Trophoblast cell (in vitro differentiated cells and primary cell): ENCODE results near the gene DCTN1.

ENCODE experiments used
- DNase-seq, 2 donors: peaks; one replicate each; pipeline ENCODE4 v3.0.0-alpha.2; 2016
- H2AFZ ChIP-seq: 2 replicates; pipeline ENCODE4 v1.6.1; 2013; ENCODE audit warnings: low read length, moderate library complexity, mild to moderate bottlenecking; ENCODE audit not compliant: insufficient read depth, poor library complexity
- H2AK5ac ChIP-seq: 2 replicates; pipeline ENCODE4 v1.6.1; 2013; ENCODE audit warnings: mild to moderate bottlenecking, low read length
- H2BK120ac ChIP-seq: 2 replicates; pipeline ENCODE4 v1.6.1; 2013; ENCODE audit warnings: low read length, mild to moderate bottlenecking, moderate library complexity; ENCODE audit not compliant: insufficient read depth, poor library complexity
- H2BK12ac ChIP-seq: 2 replicates; pipeline ENCODE4 v1.6.1; 2013; ENCODE audit warnings: mild to moderate bottlenecking, low read length, moderate library complexity
- H2BK5ac ChIP-seq: 2 replicates; pipeline ENCODE4 v1.6.1; 2013; ENCODE audit warnings: low read length, low read depth, moderate library complexity, mild to moderate bottlenecking; ENCODE audit not compliant: poor library complexity
- H3K14ac ChIP-seq: 2 replicates; pipeline ENCODE4 v1.6.1; 2013; ENCODE audit warnings: mild to moderate bottlenecking, low read length
- H3K18ac ChIP-seq: 2 replicates; pipeline ENCODE4 v1.6.1; 2013; ENCODE audit warnings: mild to moderate bottlenecking, low read length
- H3K23ac ChIP-seq: 2 replicates; pipeline ENCODE4 v1.6.1; 2013; ENCODE audit warnings: low read length
- H3K27ac ChIP-seq: 2 replicates; pipeline ENCODE4 v1.5.1; 2013; ENCODE audit warnings: low read depth, mild to moderate bottlenecking, inconsistent platforms, low read length, moderate library complexity
- H3K27me3 ChIP-seq: 2 replicates; pipeline ENCODE4 v1.6.1; 2013; ENCODE audit warnings: inconsistent platforms, mild to moderate bottlenecking, low read length, moderate library complexity; ENCODE audit not compliant: insufficient read depth
- H3K36me3 ChIP-seq, 2 experiments: 1 replicate in 1 of 2; 2 replicates in 1 of 2; pipeline ENCODE4 v1.6.1; 2013; ENCODE audit warnings: low read length in 2 of 2, mild to moderate bottlenecking in 2 of 2, moderate library complexity in 1 of 2; ENCODE audit not compliant: insufficient read depth in 2 of 2, control insufficient read depth in 1 of 2
- H3K4ac ChIP-seq: 2 replicates; pipeline ENCODE4 v1.6.1; 2013; ENCODE audit warnings: low read depth, mild to moderate bottlenecking, low read length, moderate library complexity
- H3K4me1 ChIP-seq, 2 experiments: 1 replicate in 1 of 2; 2 replicates in 1 of 2; pipeline ENCODE4 v1.6.1; 2013; ENCODE audit warnings: low read length in 2 of 2, mild to moderate bottlenecking in 2 of 2, moderate library complexity in 1 of 2; ENCODE audit not compliant: insufficient read depth in 2 of 2, control insufficient read depth in 1 of 2
- H3K4me2 ChIP-seq: 2 replicates; pipeline ENCODE4 v1.6.1; 2013; ENCODE audit warnings: inconsistent platforms, mild to moderate bottlenecking, low read length, moderate library complexity
- H3K4me3 ChIP-seq: 2 replicates; pipeline ENCODE4 v1.5.1; 2013; ENCODE audit warnings: mild to moderate bottlenecking, low read depth, low read length, inconsistent platforms
- H3K79me1 ChIP-seq: one replicate; pipeline ENCODE4 v1.6.1; 2013; ENCODE audit warnings: low read length
- H3K79me2 ChIP-seq: 2 replicates; pipeline ENCODE4 v1.6.1; 2013; ENCODE audit warnings: low read length, mild to moderate bottlenecking; ENCODE audit not compliant: control insufficient read depth, insufficient read depth, poor library complexity
- H3K9ac ChIP-seq: 2 replicates; pipeline ENCODE4 v1.6.1; 2013; ENCODE audit warnings: mild to moderate bottlenecking, low read length
- H3K9me3 ChIP-seq: 2 replicates; pipeline ENCODE4 v1.6.1; 2013; ENCODE audit warnings: low read depth, mild to moderate bottlenecking, control low read depth, inconsistent platforms, low read length; ENCODE audit not compliant: insufficient read depth
- H4K12ac ChIP-seq: 2 replicates; pipeline ENCODE4 v1.6.1; 2013; ENCODE audit warnings: low read depth, mild to moderate bottlenecking, low read length, moderate library complexity
- H4K8ac ChIP-seq: 2 replicates; pipeline ENCODE4 v1.6.1; 2013; ENCODE audit warnings: low read depth, mild to moderate bottlenecking, low read length, moderate library complexity
- H4K91ac ChIP-seq: one replicate; pipeline ENCODE4 v1.6.1; 2013; ENCODE audit warnings: low read depth, mild to moderate bottlenecking, low read length, moderate library complexity
- whole genome bisulfite sequencing: extraction: QIAGEN DNeasy Blood & Tissue Kit; methylation state at CpG from one replicate; pipeline ENCODE4 v1.1.7; 2013; ENCODE audit warnings: missing lambda C conversion rate; ENCODE audit not compliant: insufficient read length, insufficient coverage; ENCODE audit errors: extremely low coverage; 5-methylcytosine and 5-hydroxymethylcytosine counted together

Gene DCTN1

DNA sequence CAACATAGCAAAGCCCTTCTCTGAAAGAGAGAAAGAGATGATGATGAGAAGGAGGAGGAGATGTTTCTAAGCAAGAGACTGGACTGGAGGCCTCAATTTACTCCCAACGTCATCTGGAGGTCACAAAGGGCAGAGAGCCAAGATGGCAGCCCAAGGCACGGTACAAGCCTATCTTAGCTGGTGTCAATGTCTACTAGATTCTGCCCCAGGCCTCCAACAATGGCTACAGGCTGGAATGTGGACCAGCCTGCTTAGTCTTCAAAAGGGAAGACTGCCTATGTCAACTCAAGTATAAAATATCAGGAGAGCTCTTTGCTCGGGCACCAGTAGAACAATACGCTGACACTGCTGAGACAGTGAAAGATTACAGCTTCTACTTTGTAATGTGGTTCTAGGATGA is 30.2 kb downstream of the DCTN1 start:
- H3K23ac ChIP-seq, result no peak overlapping the region
- no peak overlapping the region for H3K18ac ChIP-seq
- peak; percentile 63 to 75 for DNase-seq
- no peak overlapping the region for H3K4ac ChIP-seq
- H4K12ac ChIP-seq, result no peak overlapping the region
- H3K9me3 ChIP-seq, result peaks cover 2% of the 10 kb centered on the region
- no peak overlapping the region for H3K9ac ChIP-seq
- WGBS, result no CpG with 5 or more reads among the region's 4 CpGs
- H3K27me3 ChIP-seq, result no peaks in the 10 kb centered on the region
- no peak overlapping the region for H3K4me3 ChIP-seq
- H3K27ac ChIP-seq, result no peak overlapping the region
- H2BK120ac ChIP-seq, result no peak overlapping the region
- H3K79me2 ChIP-seq, result no peaks in the 10 kb centered on the region
- no peak overlapping the region for H3K14ac ChIP-seq
- no peak overlapping the region for H3K4me2 ChIP-seq
- H3K36me3 ChIP-seq, result peaks cover 0 to 3% of the 10 kb centered on the region in 2 experiments
- H3K79me1 ChIP-seq, result no peaks in the 10 kb centered on the region
- no peak overlapping the region for H2AK5ac ChIP-seq
- H2BK5ac ChIP-seq, result no peak overlapping the region
- H2BK12ac ChIP-seq, result no peak overlapping the region
- H2AFZ ChIP-seq, result no peak overlapping the region
- peaks cover 0 to 6% of the 10 kb centered on the region in 2 experiments for H3K4me1 ChIP-seq
- no peak overlapping the region for H4K91ac ChIP-seq
- H4K8ac ChIP-seq, result no peak overlapping the region

DNA sequence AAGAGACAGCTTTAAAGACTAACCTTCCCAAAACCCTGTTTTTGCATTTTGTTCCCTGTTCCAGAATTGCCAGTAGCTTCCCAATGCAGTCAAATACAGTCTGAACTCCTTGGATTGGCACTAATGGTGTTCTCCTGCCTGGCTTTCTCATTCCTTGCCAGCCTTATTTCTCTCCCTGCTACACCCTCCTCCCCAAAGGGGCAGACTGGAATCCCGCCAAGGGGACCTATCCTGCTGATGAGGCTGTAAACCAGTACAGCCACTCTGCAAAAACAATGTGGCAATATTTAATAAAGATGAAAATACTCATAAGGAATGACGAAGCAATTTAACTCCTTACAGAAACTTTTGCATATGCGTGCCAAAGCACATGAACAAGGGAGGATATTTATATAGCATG is 32.4 kb downstream of the DCTN1 start:
- H2AFZ ChIP-seq, result no peak overlapping the region
- H4K8ac ChIP-seq, result no peak overlapping the region
- no peak overlapping the region for H2BK12ac ChIP-seq
- H3K27ac ChIP-seq, result no peak overlapping the region
- H3K36me3 ChIP-seq, result no peaks in the 10 kb centered on the region
- no peak overlapping the region for H4K91ac ChIP-seq
- H3K4ac ChIP-seq, result no peak overlapping the region
- H3K27me3 ChIP-seq, result no peaks in the 10 kb centered on the region
- no peak overlapping the region for H3K9ac ChIP-seq
- H3K14ac ChIP-seq, result no peak overlapping the region
- no peak overlapping the region for H2AK5ac ChIP-seq
- no CpG with 5 or more reads among the region's 3 CpGs for WGBS
- no peaks in the 10 kb centered on the region for H3K79me1 ChIP-seq
- no peak overlapping the region for H3K23ac ChIP-seq
- H3K18ac ChIP-seq, result no peak overlapping the region
- no peak overlapping the region for H2BK120ac ChIP-seq
- no peak overlapping the region for H3K4me3 ChIP-seq
- H3K4me2 ChIP-seq, result no peak overlapping the region
- peaks cover 2% of the 10 kb centered on the region for H3K9me3 ChIP-seq
- H3K79me2 ChIP-seq, result no peaks in the 10 kb centered on the region
- no peak overlapping the region for H4K12ac ChIP-seq
- DNase-seq, result no peak
- peaks cover 0 to 6% of the 10 kb centered on the region in 2 experiments for H3K4me1 ChIP-seq
- H2BK5ac ChIP-seq, result no peak overlapping the region

DNA sequence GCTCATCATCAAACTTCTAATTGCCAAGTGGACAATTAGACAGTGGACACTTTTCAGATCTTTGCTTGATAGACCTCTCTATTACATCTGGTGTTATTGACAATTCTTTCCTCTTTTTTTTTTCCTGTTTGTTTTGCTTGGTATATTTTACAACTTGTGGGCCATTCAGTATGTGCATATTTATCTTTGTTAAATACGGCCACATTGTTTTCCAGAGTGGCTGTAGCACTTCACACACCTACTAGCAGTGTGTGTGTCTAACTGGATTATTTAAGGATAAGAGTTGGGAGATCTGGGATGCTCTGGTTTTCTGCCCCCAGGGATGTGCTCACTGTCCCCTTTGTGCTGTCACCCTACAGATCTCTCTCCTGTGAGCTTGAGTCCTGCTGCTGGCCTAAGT is 32.8 kb downstream of the DCTN1 start:
- H3K4me1 ChIP-seq, result peaks cover 0 to 6% of the 10 kb centered on the region in 2 experiments
- no peak overlapping the region for H2BK120ac ChIP-seq
- no peak overlapping the region for H3K23ac ChIP-seq
- H3K4me2 ChIP-seq, result no peak overlapping the region
- H3K9ac ChIP-seq, result no peak overlapping the region
- no peak overlapping the region for H4K91ac ChIP-seq
- no peak overlapping the region for H3K4me3 ChIP-seq
- H3K9me3 ChIP-seq, result peaks cover 2% of the 10 kb centered on the region
- H2AFZ ChIP-seq, result no peak overlapping the region
- no peak overlapping the region for H3K27ac ChIP-seq
- H3K18ac ChIP-seq, result no peak overlapping the region
- no peak overlapping the region for H3K4ac ChIP-seq
- H3K36me3 ChIP-seq, result no peaks in the 10 kb centered on the region
- H3K14ac ChIP-seq, result no peak overlapping the region
- H2BK12ac ChIP-seq, result no peak overlapping the region
- H3K79me1 ChIP-seq, result no peaks in the 10 kb centered on the region
- H2AK5ac ChIP-seq, result no peak overlapping the region
- H4K8ac ChIP-seq, result no peak overlapping the region
- no peaks in the 10 kb centered on the region for H3K79me2 ChIP-seq
- DNase-seq, result no peak
- no peaks in the 10 kb centered on the region for H3K27me3 ChIP-seq
- no peak overlapping the region for H2BK5ac ChIP-seq
- H4K12ac ChIP-seq, result no peak overlapping the region
- WGBS, result no CpG with 5 or more reads among the region's 1 CpG

DNA sequence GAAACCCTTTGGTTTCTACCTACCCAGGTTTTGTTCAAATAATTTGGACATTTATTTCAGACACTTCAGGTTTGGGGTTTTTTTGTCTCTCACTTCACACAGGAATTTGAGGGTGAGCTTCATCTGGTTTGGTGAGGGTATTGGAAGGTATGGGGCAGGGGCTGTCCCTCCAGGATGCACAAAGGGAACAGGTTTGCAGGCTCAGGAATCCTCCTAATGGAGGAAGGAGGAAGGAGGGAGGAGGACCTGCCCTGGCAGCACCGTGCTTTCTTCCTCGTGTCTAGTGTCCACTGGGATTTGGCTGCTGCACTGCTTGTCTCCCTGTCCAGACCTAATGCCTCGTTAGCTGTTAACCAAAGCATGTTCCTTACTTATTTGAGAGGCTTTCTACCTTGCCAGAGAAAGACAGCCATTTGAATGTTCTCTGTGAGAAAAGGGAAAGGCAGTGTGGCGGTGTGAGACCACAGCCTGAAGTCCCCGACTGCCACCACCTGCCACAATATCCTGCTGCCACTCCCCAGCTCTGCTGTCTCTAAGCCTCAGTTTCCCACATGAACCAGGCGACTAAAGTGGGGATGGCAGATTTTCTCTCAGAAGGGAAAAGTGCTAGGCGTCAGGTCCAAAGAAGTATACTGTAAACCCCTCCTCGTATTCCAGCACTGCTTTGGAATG is 34.7 kb downstream of the DCTN1 start:
- H3K18ac ChIP-seq, result no peak overlapping the region
- no peak overlapping the region for H3K9ac ChIP-seq
- no CpG with 5 or more reads among the region's 8 CpGs for WGBS

More for the DNA sequence above, 34.7 kb downstream of the DCTN1 start:
- Histone ChIP-seq H2BK12ac (no peak overlapping the region), H3K4me1 (peaks cover 0 to 6% of the 10 kb centered on the region in 2 experiments), H3K27me3 (no peaks in the 10 kb centered on the region), H2AFZ (no peak overlapping the region), H3K79me1 (no peaks in the 10 kb centered on the region), H4K8ac (no peak overlapping the region), H4K12ac (no peak overlapping the region), H3K4ac (no peak overlapping the region), H3K27ac (no peak overlapping the region), H3K79me2 (no peaks in the 10 kb centered on the region), H3K23ac (no peak overlapping the region), H3K9me3 (peaks cover 1% of the 10 kb centered on the region), H2BK120ac (no peak overlapping the region), H3K14ac (no peak overlapping the region), H4K91ac (no peak overlapping the region), H3K36me3 (no peaks in the 10 kb centered on the region), H2AK5ac (no peak overlapping the region), H3K4me3 (no peak overlapping the region), H3K4me2 (no peak overlapping the region), H2BK5ac (no peak overlapping the region)
- no peak for DNase-seq
